Stimulated activated naive CD4-positive, alpha-beta T cell (primary cell): ENCODE results near the gene OGFR.

Experiments
- DNase-seq, 6 experiments: peaks; one replicate each; lab custom pipeline; 2025; lab: John Stamatoyannopoulos, UW

OGFR gene

DNA sequence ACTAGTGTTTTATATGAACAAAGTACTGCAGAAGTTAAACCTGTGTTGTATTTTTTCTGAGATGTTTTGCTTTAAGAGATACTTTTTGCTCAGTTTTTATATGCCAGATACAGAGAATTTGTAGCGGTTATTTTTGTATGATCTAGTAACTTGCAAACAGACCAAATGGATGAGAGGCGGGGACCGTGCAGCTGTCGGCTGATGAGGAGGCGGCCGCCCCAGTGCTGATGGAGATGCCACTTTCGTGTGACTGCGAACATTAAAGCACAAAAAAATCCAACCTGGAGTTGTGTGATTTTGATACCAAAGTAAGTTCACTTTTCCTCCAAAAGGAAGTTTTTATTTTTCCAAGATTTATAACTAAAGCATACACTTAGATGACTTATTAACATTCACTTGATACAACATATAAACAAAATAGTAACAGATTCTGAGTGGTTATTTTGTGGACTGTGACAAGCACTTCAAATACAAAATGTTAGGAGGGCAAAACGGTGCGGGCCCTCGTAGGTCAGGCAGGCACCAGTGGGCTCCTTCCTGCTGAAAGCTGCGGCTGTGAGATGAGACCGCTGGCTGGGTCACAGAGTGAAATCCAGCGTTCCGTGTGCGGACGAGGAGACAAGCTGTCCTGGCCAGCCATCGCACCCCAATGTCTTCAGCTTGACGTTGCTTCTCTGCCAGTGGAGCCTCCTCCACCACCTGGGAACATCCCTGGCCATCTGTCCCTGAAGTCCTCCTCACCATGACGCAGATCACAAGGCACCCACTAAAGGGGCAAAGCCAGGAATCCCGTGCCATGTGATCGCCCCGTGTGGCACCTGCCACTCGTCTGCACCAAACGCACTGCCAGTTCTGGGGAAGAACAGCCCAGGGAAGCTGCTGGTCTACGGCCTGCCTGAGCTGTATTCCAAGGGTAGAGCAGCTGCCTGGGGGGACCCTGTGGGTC lies 4.0 kb upstream of the OGFR start:
- DNase-seq: no peak

DNA sequence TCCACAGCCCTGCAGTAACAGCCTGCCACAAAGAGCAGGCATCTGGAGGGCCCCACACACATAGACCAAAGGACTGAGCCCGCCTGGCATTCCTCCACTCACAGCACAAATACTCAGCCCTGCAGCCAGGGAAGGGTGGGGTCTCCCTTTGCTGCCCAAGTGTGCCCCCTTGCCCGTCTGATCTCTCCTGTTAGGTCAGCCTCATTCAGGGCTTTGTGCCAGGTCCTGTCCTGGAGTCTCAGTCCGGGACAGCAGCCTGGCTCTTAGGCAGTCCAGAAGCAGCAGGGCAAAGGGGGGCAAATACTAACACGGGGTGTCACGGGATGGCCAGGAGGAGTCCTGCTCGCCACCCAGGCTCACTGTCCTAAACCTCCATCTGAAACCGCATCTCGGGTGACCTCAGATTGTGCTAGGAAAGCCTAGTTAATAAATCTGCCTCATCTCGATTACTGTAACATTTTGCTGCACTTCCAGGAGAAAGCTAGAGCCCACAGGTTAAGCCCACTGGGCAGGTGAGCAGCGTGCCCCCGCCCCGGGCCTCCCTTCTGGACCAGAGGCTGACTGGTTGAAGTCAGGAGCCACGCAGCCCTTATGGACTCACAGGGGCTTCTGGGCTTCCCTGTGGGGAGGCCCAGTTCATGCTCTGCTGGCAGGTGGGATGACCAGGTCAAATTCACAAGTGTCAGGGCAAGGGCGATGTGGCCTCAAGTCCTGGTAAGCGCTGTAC lies 3.2 kb upstream of the OGFR start:
- no peak for DNase-seq

DNA sequence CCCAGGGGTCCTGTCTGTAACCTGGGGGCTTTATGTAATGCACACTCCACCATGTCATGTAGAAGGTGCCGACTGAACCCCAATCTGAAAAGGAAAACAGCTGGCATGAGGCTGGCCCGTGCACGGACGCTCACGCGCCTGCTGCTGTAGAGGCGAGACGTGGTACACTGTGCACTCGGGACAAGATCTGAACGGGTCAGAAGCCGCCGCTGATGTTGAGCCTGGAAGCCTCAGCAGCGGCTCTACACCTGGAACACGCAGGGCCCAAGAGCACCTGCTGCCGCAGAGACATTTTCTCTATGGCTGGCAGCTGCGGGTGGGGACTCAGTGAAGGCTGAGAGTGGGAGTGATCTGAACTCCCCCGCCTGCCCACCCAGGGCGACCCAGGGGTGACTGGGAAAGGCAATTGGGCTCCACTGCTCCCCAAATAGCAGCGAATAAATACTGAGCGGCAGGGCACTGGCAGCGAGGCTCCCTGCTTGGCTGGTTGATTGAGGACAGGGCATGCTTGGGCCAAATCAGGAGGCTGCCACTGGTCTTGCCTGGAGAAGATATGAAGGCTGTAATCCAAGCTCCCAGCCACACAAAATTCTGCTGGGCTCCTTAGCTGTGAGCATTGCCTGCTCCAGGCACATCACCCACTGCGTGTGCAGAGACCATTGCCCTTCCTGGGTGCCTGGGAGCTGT lies 2.5 kb upstream of the OGFR start:
- DNase-seq: no peak

DNA sequence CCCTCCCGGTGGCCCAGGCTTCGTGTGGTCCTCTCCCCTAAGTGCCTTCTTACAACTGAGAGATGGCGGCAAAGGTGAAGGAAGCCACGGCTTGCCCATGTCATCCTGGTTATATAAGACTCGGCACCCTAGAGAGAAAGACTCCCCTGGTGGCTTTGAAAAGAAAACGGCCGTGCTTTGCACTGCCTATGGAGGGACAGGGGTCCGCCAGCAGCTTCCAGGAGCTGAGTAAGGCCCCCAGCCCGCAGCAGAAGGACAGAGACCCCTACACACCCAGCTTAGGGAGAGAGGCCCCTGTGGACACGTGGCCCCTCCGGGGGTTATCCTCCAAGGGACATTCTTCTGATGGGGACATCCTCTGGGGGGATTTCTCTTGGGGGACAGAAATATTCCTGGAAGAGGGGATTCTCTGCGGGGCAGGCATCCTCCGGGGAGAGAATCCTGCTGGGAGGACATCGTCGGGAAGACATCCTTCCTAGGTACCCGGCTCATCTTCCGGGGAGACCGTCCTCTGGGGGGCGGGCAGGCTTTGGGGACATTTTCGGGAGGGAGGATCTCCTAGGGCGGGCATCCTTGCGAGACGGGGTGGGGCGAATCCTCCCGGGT lies 511 bp upstream of the OGFR start:
- DNase-seq: peak in 4 of 6 experiments; percentile 14 to 57 (median 38)

DNA sequence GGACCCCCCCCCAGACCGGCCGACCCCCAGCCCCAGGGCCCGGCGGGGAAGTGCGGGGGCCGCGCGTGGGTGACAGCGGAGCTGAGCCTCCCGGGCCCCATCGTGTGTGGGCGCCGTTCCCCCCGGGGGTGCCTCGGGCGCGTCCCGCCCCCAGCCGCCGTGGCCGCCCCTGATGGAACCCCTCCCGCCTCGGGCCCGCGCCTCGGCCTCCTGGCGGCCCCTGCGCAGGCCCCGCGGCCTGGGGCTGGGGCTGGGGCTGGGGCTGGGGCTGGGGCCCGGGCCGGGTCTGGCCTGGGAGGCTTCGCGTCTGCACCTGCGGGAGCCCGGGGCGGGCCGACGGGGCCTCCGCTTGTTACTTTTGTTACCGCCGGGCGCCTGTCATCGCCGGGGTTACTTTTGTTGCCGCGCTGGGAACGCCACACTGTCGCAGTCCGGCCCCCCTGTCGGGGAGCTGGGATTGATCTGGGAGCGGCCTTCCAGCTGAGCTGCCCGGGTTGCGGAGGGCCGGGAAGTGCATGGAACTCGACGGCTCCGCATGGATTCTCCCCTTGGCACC lies 598 bp downstream of the OGFR start:
- peak in 2 of 6 experiments; percentile 55 to 56 for DNase-seq

DNA sequence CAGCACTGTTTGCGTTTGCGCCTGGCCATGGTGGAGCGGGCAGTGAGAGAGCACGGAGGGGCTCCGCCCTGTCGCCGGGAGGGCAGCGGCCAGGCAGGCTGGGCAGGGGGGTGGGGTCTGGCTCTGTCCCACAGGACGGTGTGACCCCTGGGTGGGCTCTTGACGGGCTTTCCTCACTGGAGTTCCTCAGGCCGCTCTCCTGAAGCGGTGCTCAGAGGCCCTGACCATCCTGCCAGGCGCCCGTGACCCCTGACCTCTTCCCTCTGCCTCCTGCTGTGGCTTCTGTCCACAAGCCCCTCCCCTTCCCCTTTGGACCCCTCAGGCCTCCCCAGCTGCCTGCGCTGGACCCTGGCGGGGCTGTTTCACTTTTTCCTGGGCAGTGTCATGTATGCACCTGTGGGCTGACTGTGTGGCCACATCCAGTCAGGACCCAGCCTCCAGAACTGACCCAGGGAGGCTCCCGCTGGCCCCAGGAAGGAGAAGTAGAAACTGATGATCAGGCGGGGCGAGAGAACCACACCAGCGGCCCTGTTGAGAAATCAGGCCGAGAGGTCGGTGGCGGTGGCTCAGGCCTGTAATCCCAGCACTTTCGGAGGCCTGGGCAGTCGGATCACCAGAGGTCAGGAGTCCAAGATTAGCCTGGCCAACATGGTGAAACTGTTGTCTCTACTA lies 1.2 kb downstream of the OGFR start:
- DNase-seq: no peak

DNA sequence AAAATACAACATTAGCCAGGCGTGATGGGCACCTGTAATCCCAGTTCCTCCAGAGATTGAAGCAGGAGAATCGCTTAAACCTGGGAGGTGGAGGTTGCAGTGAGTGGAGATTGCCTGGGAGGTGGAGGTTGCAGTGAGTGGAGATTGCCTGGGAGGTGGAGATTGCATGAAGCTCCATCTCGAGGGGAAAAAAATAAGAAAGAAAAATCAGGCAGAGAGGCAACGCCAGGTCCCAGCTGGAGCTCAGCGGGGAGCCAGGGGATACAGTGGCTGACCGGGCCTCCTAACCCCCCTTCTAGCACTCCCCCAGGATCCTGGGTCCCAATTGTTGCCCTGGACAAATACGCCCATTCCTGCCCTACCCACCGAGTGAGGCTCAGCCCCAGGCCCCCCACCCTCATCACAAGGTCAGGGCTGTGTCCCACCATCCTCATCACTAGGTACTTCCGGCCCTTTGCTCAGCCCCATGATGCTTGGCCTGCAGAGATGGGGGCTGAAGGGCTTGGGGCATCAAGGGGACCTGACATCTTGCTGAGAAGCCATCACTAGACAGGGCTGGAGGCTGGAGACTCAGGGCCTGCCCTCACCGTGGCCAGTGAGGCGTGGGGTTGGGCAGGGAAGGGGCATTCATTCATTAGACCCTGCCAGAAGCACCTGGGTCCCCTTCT lies 1.9 kb downstream of the OGFR start:
- DNase-seq: no peak

DNA sequence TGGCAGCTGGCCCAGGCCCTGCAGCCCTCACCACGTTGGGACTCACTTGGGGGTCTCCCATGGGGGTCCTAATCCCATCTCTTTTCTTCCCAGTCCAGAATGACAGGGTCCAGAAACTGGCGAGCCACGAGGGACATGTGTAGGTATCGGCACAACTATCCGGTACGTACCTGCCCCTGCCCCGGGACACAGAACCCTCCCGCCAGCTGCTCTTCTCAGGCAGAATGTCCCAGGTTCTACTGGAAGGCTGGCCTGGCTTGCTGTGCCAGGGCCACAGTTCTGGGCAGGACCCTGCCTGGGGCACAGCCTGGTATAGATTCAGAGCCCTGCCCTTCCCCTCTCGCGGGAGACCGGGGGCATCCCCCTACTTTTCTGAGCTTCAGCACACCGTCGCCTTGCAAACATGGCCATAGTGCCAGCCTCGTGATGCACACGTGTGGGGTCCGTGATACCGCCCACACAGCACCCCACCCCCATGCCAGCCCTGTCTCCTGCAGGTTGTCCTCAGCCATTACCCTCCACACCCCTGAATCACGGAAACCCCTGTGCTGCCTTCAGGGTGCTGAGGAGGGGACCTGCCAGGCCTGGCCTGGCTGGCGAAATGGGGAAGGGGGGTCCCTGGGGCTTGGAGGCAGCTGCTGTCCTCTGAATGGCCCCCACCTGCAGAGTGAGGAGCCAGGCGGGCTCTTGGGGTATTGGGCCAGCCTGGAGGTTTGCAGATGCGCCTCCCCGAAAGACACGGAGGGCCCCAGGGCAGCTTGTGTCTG lies 3.0 kb downstream of the OGFR start:
- no peak for DNase-seq

DNA sequence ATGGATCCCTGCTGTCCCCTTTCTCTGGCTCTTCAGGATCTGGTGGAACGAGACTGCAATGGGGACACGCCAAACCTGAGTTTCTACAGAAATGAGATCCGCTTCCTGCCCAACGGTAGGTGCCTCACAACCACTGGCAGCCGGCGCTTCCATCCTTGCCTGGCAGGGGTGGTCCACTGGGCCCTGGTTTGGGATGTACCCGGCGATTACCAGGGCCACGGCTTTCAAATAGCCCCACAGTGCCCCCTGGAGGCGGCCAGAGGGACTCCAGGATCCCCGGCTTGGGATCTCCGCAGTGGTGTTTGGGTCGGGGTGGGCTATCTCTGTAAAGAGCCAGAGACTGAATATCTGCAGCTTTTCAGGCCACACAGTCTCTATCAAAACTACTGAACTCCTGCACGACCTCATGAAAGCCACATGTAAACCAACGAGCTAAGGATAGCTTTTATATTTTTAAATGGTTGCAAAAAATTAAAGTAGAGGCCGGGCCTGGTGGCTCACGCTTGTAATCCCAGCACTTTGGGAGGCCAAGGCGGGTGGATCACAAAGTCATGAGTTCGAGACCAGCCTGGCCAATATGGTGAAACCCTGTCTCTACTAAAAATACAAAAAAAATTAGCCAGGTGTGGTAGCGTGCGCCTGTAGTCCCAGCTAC lies 3.7 kb downstream of the OGFR start:
- DNase-seq: peak in 5 of 6 experiments; percentile 61 to 82 (median 69)

DNA sequence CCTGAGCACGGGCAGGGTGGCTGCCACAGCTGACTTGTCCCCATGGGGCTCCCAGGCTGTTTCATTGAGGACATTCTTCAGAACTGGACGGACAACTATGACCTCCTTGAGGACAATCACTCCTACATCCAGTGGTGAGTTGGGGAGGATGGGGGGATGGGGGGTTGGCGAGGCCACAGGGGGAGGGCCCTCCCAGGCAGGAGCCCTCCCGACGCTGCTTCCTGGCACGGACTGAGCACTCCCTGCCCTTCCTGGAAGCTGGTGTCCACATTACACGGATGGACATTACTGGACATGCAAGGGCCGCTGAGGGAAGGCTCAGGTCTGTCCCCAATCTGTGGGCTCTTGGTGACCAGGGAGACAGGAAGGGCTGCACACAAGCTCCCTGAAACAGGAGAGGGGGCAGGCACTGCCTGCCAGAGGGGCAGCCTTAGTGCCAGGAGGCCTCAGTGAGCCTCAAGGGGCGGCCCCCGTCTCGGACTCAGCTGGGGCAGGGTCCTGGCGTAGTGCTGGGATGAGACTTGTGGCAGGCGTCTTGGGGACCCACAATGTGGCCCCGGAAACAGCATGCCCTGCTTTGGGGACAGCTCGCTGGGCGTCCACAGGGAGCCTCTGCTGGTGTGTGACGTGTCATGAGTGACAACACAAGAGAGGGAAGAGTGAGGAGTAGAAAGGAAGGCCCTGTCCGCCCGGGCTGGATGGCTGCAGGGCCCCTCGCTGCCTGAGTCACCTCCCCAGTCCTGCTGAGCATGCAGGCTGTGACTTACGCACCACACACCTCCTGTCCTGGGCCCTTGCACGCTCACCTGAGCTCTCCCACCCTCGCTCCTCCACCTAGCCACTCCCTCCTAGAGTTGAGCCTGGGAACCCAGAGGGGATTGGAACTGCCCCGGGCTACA lies 5.1 kb downstream of the OGFR start:
- DNase-seq: no peak

DNA sequence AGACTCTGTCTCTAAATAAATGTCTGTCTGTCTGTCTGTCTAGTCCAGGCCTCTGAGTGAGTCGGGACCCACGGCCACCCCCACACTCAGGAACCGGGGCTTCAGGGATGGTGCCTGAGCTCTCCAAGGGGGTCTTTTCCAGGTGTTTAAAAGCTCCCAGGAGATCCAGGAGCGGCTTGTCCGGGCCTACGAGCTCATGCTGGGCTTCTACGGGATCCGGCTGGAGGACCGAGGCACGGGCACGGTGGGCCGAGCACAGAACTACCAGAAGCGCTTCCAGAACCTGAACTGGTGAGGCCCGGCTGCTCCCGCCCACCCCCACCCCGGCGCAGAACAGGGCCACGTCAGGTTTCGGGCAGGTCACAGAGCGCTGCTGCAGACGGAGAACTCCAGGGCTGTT lies 6.7 kb downstream of the OGFR start:
- no peak for DNase-seq

DNA sequence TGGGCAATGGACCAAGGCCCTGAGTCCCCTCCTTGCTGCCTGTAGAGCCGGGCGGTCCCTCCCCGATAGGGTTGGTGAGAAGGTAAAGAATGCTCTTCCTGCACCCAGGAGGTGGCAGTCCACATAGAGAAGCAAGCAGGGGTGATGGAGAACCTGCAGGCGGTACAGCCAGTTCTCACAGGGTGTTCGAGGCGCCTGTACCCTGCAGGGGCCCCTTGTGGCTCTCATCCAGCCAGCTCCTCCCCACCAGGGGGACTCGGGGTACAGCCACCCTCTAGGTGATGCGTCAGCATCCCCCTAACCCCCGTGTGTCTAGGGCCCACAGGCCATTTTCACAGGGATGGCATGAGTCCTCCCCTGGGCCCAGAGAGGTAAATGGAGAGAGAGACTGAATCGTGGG lies 7.1 kb downstream of the OGFR start:
- DNase-seq: no peak

DNA sequence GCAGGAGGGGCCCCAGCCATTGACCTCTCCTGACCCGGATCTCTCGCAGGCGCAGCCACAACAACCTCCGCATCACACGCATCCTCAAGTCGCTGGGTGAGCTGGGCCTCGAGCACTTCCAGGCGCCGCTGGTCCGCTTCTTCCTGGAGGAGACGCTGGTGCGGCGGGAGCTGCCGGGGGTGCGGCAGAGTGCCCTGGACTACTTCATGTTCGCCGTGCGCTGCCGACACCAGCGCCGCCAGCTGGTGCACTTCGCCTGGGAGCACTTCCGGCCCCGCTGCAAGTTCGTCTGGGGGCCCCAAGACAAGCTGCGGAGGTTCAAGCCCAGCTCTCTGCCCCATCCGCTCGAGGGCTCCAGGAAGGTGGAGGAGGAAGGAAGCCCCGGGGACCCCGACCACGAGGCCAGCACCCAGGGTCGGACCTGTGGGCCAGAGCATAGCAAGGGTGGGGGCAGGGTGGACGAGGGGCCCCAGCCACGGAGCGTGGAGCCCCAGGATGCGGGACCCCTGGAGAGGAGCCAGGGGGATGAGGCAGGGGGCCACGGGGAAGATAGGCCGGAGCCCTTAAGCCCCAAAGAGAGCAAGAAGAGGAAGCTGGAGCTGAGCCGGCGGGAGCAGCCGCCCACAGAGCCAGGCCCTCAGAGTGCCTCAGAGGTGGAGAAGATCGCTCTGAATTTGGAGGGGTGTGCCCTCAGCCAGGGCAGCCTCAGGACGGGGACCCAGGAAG lies 7.7 kb downstream of the OGFR start:
- DNase-seq: no peak

DNA sequence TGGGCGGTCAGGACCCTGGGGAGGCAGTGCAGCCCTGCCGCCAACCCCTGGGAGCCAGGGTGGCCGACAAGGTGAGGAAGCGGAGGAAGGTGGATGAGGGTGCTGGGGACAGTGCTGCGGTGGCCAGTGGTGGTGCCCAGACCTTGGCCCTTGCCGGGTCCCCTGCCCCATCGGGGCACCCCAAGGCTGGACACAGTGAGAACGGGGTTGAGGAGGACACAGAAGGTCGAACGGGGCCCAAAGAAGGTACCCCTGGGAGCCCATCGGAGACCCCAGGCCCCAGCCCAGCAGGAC lies 8.2 kb downstream of the OGFR start:
- DNase-seq: no peak

DNA sequence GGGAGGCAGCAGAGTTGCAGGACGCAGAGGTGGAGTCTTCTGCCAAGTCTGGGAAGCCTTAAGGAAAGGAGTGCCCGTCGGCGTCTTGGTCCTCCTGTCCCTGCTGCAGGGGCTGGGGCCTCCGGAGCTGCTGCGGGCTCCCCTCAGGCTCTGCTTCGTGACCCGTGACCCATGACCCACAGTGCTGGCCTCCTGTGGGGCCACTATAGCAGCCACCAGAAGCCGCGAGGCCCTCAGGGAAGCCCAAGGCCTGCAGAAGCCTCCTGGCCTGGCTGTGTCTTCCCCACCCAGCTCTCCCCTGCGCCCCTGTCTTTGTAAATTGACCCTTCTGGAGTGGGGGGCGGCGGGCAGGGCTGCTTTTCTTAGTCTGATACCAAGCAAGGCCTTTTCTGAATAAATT lies 9.0 kb downstream of the OGFR start:
- DNase-seq: no peak

DNA sequence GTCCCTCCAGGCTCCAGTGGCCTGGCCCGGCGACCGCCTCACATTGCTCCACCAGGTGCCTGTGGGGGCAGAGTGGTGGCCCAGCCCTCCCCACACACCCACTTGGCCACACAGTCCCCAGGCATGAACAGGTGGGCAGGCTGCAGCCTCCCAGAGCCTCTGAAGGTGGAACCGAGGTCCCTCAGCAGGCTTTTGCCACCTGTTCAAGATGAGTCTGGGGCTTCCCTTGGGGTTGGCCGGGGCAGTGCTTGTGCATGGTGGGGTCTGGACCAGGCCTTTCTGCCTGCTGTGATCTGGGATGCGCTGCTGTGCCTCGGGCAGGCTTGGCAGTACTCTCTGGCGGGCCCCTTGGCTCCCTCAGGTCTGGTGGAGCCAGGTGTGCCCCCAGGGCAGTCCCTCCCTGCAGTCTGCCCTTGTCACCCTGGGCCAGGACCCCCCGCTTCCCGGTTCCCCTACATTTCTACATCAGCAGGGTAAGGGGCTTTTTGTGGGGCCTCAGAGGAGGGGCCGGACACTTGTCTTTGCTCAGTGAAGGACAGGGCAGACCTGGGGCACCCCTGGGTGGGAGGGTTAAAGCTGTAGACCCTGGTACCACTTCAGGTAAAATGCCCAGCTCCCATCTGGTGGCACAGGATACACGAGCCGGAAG lies 9.5 kb downstream of the OGFR start:
- no peak for DNase-seq

DNA sequence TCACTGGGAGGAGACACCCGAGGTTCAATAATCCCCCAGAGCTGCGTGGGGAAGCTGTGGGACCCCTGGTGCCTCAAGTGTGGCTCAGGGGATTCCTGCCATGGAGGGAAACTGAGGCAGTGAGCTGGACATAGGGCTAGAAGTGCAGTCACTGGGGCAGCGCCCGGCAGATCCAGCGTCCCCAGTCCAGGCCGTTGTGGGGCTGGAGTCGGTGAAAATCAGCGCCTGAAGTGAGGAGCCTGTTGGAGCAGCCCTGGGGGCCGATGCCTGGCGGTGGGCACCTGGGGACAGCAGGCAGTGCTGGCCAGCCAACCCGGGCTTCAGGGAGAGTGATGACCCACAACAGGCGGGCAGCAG lies 10.1 kb downstream of the OGFR start:
- DNase-seq: no peak
